Keratinocyte (primary cell): ENCODE results near the gene CHCHD2.

Experiments
- EZH2 ChIP-seq: IDR thresholded peaks from one replicate; pipeline ENCODE4 v1.6.1; 2012; ENCODE audit warnings: inconsistent platforms, mild to moderate bottlenecking, low read length, moderate library complexity
- TF ChIP-seq, protein P1 (sequence below), 3 experiments: IDR thresholded peaks in 1 of 3; conservative IDR thresholded peaks in 1 of 3; optimal IDR thresholded peaks in 1 of 3; 2 replicates in 2 of 3; 3 replicates in 1 of 3; pipeline versions ENCODE3 to v1.5.1; 2011; ENCODE audit warnings: low read length in 3 of 3, mild to moderate bottlenecking in 3 of 3, moderate library complexity in 2 of 3, control low read depth in 1 of 3, inconsistent platforms in 1 of 3; ENCODE audit not compliant: insufficient read depth in 2 of 3; ENCODE audit errors: extremely low read depth in 1 of 3

DNA sequence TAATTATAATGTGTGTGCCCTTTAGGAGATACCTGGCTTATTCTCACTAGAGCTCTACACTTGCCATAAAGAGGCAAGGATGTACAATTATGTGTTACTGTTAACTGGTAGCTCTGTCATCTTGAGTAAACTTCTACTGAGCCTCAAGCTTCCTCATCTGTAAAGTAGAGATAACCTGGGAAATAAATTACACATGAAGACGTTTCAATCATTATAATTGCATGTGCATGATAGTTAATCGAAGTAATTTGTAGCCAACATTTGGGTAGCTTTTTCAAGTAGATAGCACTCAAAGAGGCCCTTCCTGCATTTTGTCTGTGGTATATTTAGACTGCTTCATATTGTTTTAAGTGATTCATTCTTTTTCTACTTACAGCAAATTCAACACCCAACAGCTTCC lies 52.3 kb downstream of the CHCHD2 start:
- TF ChIP-seq, protein P1, sequence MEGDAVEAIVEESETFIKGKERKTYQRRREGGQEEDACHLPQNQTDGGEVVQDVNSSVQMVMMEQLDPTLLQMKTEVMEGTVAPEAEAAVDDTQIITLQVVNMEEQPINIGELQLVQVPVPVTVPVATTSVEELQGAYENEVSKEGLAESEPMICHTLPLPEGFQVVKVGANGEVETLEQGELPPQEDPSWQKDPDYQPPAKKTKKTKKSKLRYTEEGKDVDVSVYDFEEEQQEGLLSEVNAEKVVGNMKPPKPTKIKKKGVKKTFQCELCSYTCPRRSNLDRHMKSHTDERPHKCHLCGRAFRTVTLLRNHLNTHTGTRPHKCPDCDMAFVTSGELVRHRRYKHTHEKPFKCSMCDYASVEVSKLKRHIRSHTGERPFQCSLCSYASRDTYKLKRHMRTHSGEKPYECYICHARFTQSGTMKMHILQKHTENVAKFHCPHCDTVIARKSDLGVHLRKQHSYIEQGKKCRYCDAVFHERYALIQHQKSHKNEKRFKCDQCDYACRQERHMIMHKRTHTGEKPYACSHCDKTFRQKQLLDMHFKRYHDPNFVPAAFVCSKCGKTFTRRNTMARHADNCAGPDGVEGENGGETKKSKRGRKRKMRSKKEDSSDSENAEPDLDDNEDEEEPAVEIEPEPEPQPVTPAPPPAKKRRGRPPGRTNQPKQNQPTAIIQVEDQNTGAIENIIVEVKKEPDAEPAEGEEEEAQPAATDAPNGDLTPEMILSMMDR (optimal IDR thresholded peaks at IDR 0.05 in 1 of 3, IDR thresholded peaks at IDR 0.05 in 1 of 3, conservative IDR thresholded peaks at IDR 0.05 in 1 of 3; ENCODE audit: extremely low read depth in 1 of 3, insufficient read depth in 2 of 3, low read length in 3 of 3): no peak
- no peak for TF ChIP-seq EZH2
